Fibroblast of lung (primary cell): Measurements from ENCODE around the gene XPO6.

Experiments used
- CTCF ChIP-seq, 2 donors: IDR thresholded peaks in 1 of 2; conservative IDR thresholded peaks in 1 of 2; 1 replicate in 1 of 2; 2 replicates in 1 of 2; pipeline ENCODE4 v1.5.1; 2011 to 2012; ENCODE audit warnings: low read length in 2 of 2, control low read depth in 1 of 2, inconsistent platforms in 1 of 2, low read depth in 1 of 2, mild to moderate bottlenecking in 1 of 2
- EZH2 ChIP-seq: IDR thresholded peaks from 2 replicates; pipeline ENCODE4 v1.5.1; 2012; ENCODE audit warnings: low read length, control low read depth, mild to moderate bottlenecking; ENCODE audit errors: missing control alignments

- TF ChIP-seq CTCF (conservative IDR thresholded peaks at IDR 0.05 in 1 of 2, IDR thresholded peaks at IDR 0.05 in 1 of 2; ENCODE audit: low read depth in 1 of 2, low read length in 2 of 2) (no peak), EZH2 (no peak)
Measured at GRCh38 chr16:28208131-28208530, 3.6 kb downstream of the XPO6 start.
